ENCODE data around the gene GPR3. TPM values are rescaled to one million over a fixed set of nuclear protein-coding genes. Genes with fewer than 3 reads are reported as not detected.

Gene GPR3
- total RNA-seq, 4 donors from 2014 or later = not detected

DNA sequence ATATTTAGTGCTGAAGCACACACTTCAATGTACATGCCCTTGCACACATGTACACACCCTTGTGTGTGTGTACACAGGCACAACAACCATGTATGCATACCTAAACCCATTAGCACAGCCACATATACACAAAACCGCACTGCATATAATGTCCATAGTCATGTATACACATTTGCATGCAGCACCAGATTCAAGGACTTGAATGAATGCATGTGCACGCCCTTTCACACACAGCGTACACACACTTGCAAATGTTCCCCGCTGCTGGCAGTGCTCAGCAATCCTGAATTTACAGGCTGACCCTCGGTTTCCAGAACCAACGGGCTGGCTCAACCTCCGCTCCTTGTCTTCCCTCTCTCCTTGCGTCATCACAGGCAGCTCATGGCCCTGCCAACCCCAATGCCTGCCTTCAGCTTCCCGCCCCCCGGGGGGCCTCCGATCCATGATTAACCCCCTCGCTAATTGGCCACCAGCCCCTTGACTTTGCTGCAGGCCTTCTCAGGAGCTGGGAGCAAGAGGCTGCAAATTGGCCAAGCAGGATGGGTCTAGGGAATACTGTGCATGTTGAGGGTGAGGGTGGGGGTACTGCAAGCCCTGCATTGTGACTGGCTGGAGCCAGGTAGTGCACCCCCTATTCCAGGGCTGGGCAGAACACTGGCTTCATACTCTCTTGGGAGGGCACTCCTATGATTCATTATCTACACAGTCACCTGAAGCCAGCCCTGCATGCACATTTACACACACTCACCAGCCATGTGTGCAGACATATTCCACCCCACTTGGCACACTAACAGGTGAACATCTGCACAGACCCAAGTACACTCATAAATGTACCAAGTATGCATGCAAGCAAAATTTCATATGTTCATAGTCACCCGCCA, 7.9 kb downstream of the GPR3 start:
- no peak for TF ChIP-seq POLR2A (IDR thresholded peaks at IDR 0.05)
- no peak for TF ChIP-seq EP300 (IDR thresholded peaks at IDR 0.05; ENCODE audit: low read depth)
- peak in 2 of 3 donors; percentile 5 to 51 for TF ChIP-seq POLR2AphosphoS5 (IDR thresholded peaks at IDR 0.05)
- Histone ChIP-seq H3K27ac (no peak overlapping the region), H3K9me3 (no peaks in the 10 kb centered on the region), H3K36me3 (no peaks in the 10 kb centered on the region), H3K4me3 (no peak overlapping the region), H3K4me1 (peaks cover 10 to 51% (median 33%) of the 10 kb centered on the region in 4 donors), H3K27me3 (no peaks in the 10 kb centered on the region)
- 31 to 63% methylated on average over 4 to 13 of the region's 13 CpGs for WGBS, 2 donors (ENCODE audit: low coverage in 1 of 2)
- intact Hi-C loops (cut with DNase I; ENCODE audit: low total_unique reads) (no loop called here), in situ Hi-C loops (cut with MboI; ENCODE audit: low pct_ligation_motif_present in 1 of 4, low pct_unique_long_range_greater_than_20kb in 1 of 4, low sequenced_read_pairs in 3 of 4) (loop anchor here in 1 of 4 donors (10.0 kb wide), 1 partner anchor 204 kb away; the partner anchor contains the start of gene AHDC1)
- DNase-seq = no peak

DNA sequence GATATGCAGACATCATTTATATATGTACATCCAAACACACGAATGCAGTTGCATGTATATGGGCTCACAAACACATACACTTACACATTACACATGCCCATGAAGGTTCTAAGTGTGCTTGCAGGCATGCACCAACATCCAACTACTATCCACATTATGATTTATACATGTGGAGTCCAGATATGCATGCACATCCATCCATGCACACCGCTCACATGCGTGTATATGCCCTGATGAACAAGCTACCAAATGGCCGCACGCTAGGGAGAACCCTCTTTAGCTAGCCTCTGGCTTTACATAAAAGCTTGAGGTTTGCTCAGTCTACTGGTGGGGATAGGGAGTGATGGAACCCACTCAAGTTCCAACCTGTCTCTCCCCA, 8.5 kb downstream of the GPR3 start:
- intact Hi-C loops (cut with DNase I; ENCODE audit: low total_unique reads) (no loop called here), in situ Hi-C loops (cut with MboI; ENCODE audit: low pct_ligation_motif_present in 1 of 4, low pct_unique_long_range_greater_than_20kb in 1 of 4, low sequenced_read_pairs in 3 of 4) (loop anchor here in 1 of 4 donors (10.0 kb wide), 1 partner anchor 204 kb away; the partner anchor contains the start of gene AHDC1)
- H3K27me3 ChIP-seq = no peaks in the 10 kb centered on the region
- WGBS, 2 donors (ENCODE audit: low coverage in 1 of 2) = 57 to 91% methylated on average over 1 to 4 of the region's 5 CpGs
- no peaks in the 10 kb centered on the region for H3K9me3 ChIP-seq
- H3K36me3 ChIP-seq = no peaks in the 10 kb centered on the region
- DNase-seq = no peak
- TF ChIP-seq POLR2AphosphoS5 (IDR thresholded peaks at IDR 0.05) (peak in 1 of 3 donors; percentile 49), POLR2A (IDR thresholded peaks at IDR 0.05) (no peak), EP300 (IDR thresholded peaks at IDR 0.05; ENCODE audit: low read depth) (no peak)
- TF ChIP-seq, protein P1, sequence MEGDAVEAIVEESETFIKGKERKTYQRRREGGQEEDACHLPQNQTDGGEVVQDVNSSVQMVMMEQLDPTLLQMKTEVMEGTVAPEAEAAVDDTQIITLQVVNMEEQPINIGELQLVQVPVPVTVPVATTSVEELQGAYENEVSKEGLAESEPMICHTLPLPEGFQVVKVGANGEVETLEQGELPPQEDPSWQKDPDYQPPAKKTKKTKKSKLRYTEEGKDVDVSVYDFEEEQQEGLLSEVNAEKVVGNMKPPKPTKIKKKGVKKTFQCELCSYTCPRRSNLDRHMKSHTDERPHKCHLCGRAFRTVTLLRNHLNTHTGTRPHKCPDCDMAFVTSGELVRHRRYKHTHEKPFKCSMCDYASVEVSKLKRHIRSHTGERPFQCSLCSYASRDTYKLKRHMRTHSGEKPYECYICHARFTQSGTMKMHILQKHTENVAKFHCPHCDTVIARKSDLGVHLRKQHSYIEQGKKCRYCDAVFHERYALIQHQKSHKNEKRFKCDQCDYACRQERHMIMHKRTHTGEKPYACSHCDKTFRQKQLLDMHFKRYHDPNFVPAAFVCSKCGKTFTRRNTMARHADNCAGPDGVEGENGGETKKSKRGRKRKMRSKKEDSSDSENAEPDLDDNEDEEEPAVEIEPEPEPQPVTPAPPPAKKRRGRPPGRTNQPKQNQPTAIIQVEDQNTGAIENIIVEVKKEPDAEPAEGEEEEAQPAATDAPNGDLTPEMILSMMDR (IDR thresholded peaks at IDR 0.05) = no peak
- H3K4me1 ChIP-seq = peaks cover 10 to 56% (median 34%) of the 10 kb centered on the region in 4 donors
- no peak overlapping the region for H3K27ac ChIP-seq
- no peak overlapping the region for H3K4me3 ChIP-seq

DNA sequence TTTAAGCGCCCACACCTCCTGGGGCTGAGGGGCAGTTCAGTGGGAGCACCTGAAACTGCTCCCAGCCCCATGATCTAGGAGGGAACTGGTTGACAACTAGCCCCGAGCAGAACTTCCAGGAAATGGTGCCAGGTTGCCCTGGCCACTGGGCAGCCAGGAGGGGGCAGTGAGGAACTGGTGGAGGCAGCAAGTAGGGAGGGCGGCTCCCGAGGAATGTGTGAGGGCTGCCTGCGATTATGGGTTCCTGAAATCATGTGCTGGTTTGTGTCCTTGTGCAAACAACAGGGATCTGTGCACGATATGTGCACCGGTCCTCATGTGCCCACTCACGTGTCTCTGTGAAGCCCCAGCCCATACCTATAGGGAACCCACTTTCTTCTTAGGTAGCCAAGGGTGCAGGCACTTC, 9.9 kb downstream of the GPR3 start:
- DNase-seq = peak; percentile 83
- TF ChIP-seq POLR2AphosphoS5 (IDR thresholded peaks at IDR 0.05) (peak in 2 of 3 donors; percentile 40 to 59), EP300 (IDR thresholded peaks at IDR 0.05; ENCODE audit: low read depth) (no peak), POLR2A (IDR thresholded peaks at IDR 0.05) (no peak)
- TF ChIP-seq, protein P1 (IDR thresholded peaks at IDR 0.05) = peak; percentile 48 to 71 (median 62)
- intact Hi-C loops (cut with DNase I; ENCODE audit: low total_unique reads) (no loop called here), in situ Hi-C loops (cut with MboI; ENCODE audit: low pct_ligation_motif_present in 1 of 4, low pct_unique_long_range_greater_than_20kb in 1 of 4, low sequenced_read_pairs in 3 of 4) (loop anchor here in 1 of 4 donors (10.0 kb wide), 1 partner anchor 202 kb away; the partner anchor contains the start of gene AHDC1)
- Histone ChIP-seq H3K4me3 (no peak overlapping the region), H3K27ac (peak overlapping the region; percentile 65 to 88 (median 81)), H3K27me3 (no peaks in the 10 kb centered on the region), H3K9me3 (no peaks in the 10 kb centered on the region), H3K4me1 (peaks cover 10 to 67% (median 42%) of the 10 kb centered on the region in 4 donors), H3K36me3 (peaks cover 0 to 8% (median 3%) of the 10 kb centered on the region in 4 donors)
- WGBS, 2 donors (ENCODE audit: low coverage in 1 of 2) = 35% methylated on average over 8 of the region's 8 CpGs; no CpG with 5 or more reads in 1 of the 2 donors

DNA sequence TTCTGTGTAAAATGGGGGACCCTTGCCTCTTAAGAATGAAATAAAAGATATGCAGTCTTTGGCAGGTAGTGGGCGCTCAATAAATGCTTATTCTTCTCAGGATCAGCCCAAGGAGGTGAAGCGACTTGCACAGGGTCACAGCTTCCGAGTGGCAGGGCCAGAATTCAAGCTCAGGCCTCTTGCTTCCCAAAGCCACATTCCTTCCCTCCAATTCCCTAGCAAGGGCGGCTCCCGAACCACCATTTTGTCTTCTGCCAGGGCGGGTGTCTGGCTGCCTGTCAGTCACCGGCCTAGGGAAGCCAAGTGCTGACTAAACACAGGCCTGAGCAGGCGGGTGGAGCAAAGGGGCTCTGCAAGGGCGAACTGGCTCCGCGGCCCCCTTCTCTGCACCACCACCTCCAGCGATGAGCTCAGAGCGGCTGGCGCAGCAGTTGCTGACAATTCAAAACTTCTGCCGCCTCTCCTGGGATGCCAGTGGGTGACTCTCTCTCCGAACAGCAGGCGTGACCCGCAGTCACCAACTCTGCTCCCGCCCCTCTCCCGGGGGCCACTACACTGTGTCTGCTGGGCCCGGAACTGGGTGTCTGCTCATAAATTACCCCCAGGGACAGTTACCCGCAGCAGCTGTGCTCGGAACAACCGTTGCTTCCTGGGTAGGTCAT, 10.8 kb downstream of the GPR3 start:
- H3K4me1 ChIP-seq = peaks cover 10 to 67% (median 42%) of the 10 kb centered on the region in 4 donors
- in situ Hi-C loops (cut with MboI; ENCODE audit: low pct_ligation_motif_present in 1 of 4, low pct_unique_long_range_greater_than_20kb in 1 of 4, low sequenced_read_pairs in 3 of 4) = loop anchor here in 1 of 4 donors (10.0 kb wide), 1 partner anchor 202 kb away; the partner anchor contains the start of gene AHDC1
- no peaks in the 10 kb centered on the region for H3K9me3 ChIP-seq
- H3K27ac ChIP-seq = peak overlapping the region; percentile 65 to 88 (median 81)
- peaks cover 0 to 16% (median 7%) of the 10 kb centered on the region in 4 donors for H3K36me3 ChIP-seq
- intact Hi-C loops (cut with DNase I; ENCODE audit: low total_unique reads) = no loop called here
- peak overlapping the region in 1 of 4 donors; percentile 6 for H3K4me3 ChIP-seq
- TF ChIP-seq, protein P1 (IDR thresholded peaks at IDR 0.05) = peak in 1 of 5 experiments; percentile 4
- TF ChIP-seq POLR2AphosphoS5 (IDR thresholded peaks at IDR 0.05) (peak in 2 of 3 donors; percentile 12 to 50), POLR2A (IDR thresholded peaks at IDR 0.05) (no peak)
- no peaks in the 10 kb centered on the region for H3K27me3 ChIP-seq
- peak; percentile 55 for DNase-seq
- 55% methylated on average over 24 of the region's 24 CpGs; no CpG with 5 or more reads in 1 of the 2 donors for WGBS, 2 donors (ENCODE audit: low coverage in 1 of 2)
